A549 (cell line): ENCODE data around the gene FERMT3. TPM values are rescaled to one million over a fixed set of nuclear protein-coding genes. Genes with fewer than 3 reads are reported as not detected.

Source experiments
- CTCF ChIP-seq: fragments of >200 bp; sonication (Bioruptor Twin); formaldehyde crosslinking; IDR thresholded peaks from 3 replicates; pipeline ENCODE4 v1.5.1; 2016
- EHMT2 ChIP-seq: fragments of 200-600 bp; sonication (generic); IDR thresholded peaks from 2 replicates; pipeline ENCODE4 v1.6.1; 2016; ENCODE audit warnings: antibody characterized with exemption, low read depth, mild to moderate bottlenecking, moderate library complexity
- ELK1 ChIP-seq: fragments of 150-350 bp; IDR thresholded peaks from 2 replicates; pipeline ENCODE4 v1.6.1; 2014; ENCODE audit warnings: low read depth, mild to moderate bottlenecking, low read length
- ESRRA ChIP-seq: fragments of 150-350 bp; IDR thresholded peaks from 2 replicates; pipeline ENCODE4 v1.6.1; 2014; ENCODE audit warnings: mild to moderate bottlenecking, low read length, borderline replicate concordance
- FOSB ChIP-seq: fragments of 250-450 bp; sonication (Bioruptor Pico); IDR thresholded peaks from 2 replicates; pipeline ENCODE4 v1.5.0; 2020; ENCODE audit warnings: mild to moderate bottlenecking, moderate library complexity
- FOSL2 ChIP-seq, 2 experiments: fragments of 450-650 bp in 1 of 2; fragments of >200 bp in 1 of 2; sonication (Bioruptor Twin) in 1 of 2; formaldehyde crosslinking; IDR thresholded peaks; 2 replicates each; pipeline versions ENCODE4 v1.5.0 to v1.6.1; 2016 to 2020; ENCODE audit warnings: mild to moderate bottlenecking in 1 of 2, moderate library complexity in 1 of 2
- GATA3 ChIP-seq: IDR thresholded peaks from 2 replicates; pipeline ENCODE4 v1.6.1; 2012; ENCODE audit warnings: borderline replicate concordance
- HDAC2 ChIP-seq: fragments of 200-600 bp; sonication (generic); IDR thresholded peaks from 2 replicates; pipeline ENCODE4 v1.6.1; 2016
- HEYL ChIP-seq: fragments of 250-450 bp; sonication (Bioruptor Pico); IDR thresholded peaks from 2 replicates; pipeline ENCODE4 v1.8.0; 2021; ENCODE audit warnings: mild to moderate bottlenecking, moderate library complexity
- HMGXB4 ChIP-seq: fragments of 250-450 bp; sonication (Bioruptor Pico); IDR thresholded peaks from 2 replicates; pipeline ENCODE4 v1.5.0; 2021; ENCODE audit warnings: mild to moderate bottlenecking, moderate library complexity, borderline replicate concordance
- HOXA7 ChIP-seq: fragments of 250-450 bp; sonication (Bioruptor Pico); IDR thresholded peaks from 2 replicates; pipeline ENCODE4 v1.5.0; 2020; ENCODE audit warnings: mild to moderate bottlenecking, moderate library complexity
- JUN ChIP-seq, 2 experiments: fragments of >200 bp; sonication (Bioruptor Twin); formaldehyde crosslinking; IDR thresholded peaks; 2 replicates in 1 of 2; 3 replicates in 1 of 2; pipeline ENCODE4 v1.6.1; 2016 to 2017
- KDM1A ChIP-seq: fragments of 200-600 bp; sonication (generic); IDR thresholded peaks from 2 replicates; pipeline ENCODE4 v1.6.1; 2016; ENCODE audit warnings: low read depth, mild to moderate bottlenecking
- MAFK ChIP-seq: fragments of 450-650 bp; IDR thresholded peaks from 2 replicates; pipeline ENCODE4 v1.6.1; 2014; ENCODE audit not compliant: partially characterized antibody
- MAX ChIP-seq: IDR thresholded peaks from 2 replicates; pipeline ENCODE4 v1.6.1; 2012
- PBX3 ChIP-seq: IDR thresholded peaks from 2 replicates; pipeline ENCODE4 v1.6.1; 2012
- PHF8 ChIP-seq: fragments of 200-600 bp; sonication (generic); IDR thresholded peaks from 2 replicates; pipeline ENCODE4 v1.6.1; 2016; ENCODE audit warnings: low read depth, mild to moderate bottlenecking, antibody characterized with exemption, moderate library complexity, borderline replicate concordance
- POLR2AphosphoS2 ChIP-seq: conservative IDR thresholded peaks from 2 replicates; pipeline ENCODE4 v1.6.1; 2012; ENCODE audit warnings: low read length, improper control_type of control experiment, inconsistent platforms
- RAD21 ChIP-seq, 2 experiments: fragments of >200 bp in 1 of 2; sonication (Bioruptor Twin) in 1 of 2; formaldehyde crosslinking in 1 of 2; IDR thresholded peaks in 1 of 2; conservative IDR thresholded peaks in 1 of 2; 2 replicates in 1 of 2; 3 replicates in 1 of 2; pipeline ENCODE4 v1.6.1; 2012 to 2018; ENCODE audit warnings: inconsistent platforms in 1 of 2
- REST ChIP-seq: fragments of 200-600 bp; sonication (generic); IDR thresholded peaks from 2 replicates; pipeline ENCODE4 v1.6.1; 2016; ENCODE audit warnings: antibody characterized with exemption, mild to moderate bottlenecking, moderate library complexity
- RFX5 ChIP-seq: fragments of 450-650 bp; IDR thresholded peaks from 2 replicates; pipeline ENCODE4 v1.7.1; 2014; ENCODE audit warnings: antibody characterized with exemption, mild to moderate bottlenecking, moderate library complexity
- SMC3 ChIP-seq: fragments of >200 bp; sonication (Bioruptor Twin); formaldehyde crosslinking; IDR thresholded peaks from 3 replicates; pipeline ENCODE4 v1.6.1; 2018; ENCODE audit warnings: inconsistent platforms
- ZFP36 ChIP-seq: fragments of 450-650 bp; IDR thresholded peaks from 2 replicates; pipeline ENCODE4 v1.6.1; 2014; ENCODE audit warnings: borderline replicate concordance; ENCODE audit not compliant: partially characterized antibody
- ZNF302 ChIP-seq: fragments of 250-450 bp; sonication (Bioruptor Pico); IDR thresholded peaks from 2 replicates; pipeline ENCODE4 v1.9.0; 2021; ENCODE audit warnings: inconsistent platforms, mild to moderate bottlenecking, moderate library complexity
- polyA plus RNA-seq, 4 experiments: library from polyadenylated mRNA; depleted of rRNA in 3 of 4; stranded (reverse); fragments of >200 nt; fragmentation: RNase III in 1 of 4; extraction: RNeasy Plus Mini Kit Qiagen cat#74134 plus additional on column Dnase treatment in 1 of 4; gene quantifications; 2 replicates in 3 of 4; 3 replicates in 1 of 4; pipeline ENCODE4 v1.2.3, GENCODE V29; 2011 to 2017

Gene FERMT3
- polyA plus RNA-seq, 2 of the 4 experiments (the other 2 are of a cell fraction): 0.56 to 2.1 TPM

GRCh38 chr11:64268893-64269539, 62.5 kb downstream of the FERMT3 start (continued):
- TF ChIP-seq SMC3 (0 out of 3 replicates have a peak, but pooled peaks have one; percentile 2), FOSB (CRISPR knock-in tag) (0 out of 2 replicates have a peak, but pooled peaks have one; percentile 53), ELK1 (no peak), REST (no peak), EHMT2 (no peak), ZFP36 (peak; percentile 100), RAD21 (conservative IDR thresholded peaks at IDR 0.05 in 1 of 2, IDR thresholded peaks at IDR 0.05 in 1 of 2) (no peak), GATA3 (peak; percentile 8; the same call in 1 of the 2 replicates), CTCF (no peak), PBX3 (peak; percentile 52), JUN (IDR thresholded peaks at IDR 0.05) (no peak; a peak in 1 of 5 replicates), HEYL (CRISPR knock-in tag) (no peak), FOSL2 (IDR thresholded peaks at IDR 0.05) (no peak), FOSL2 (CRISPR knock-in tag; IDR thresholded peaks at IDR 0.05) (no peak), MAFK (no peak), HDAC2 (no peak), HOXA7 (CRISPR knock-in tag) (no peak), HMGXB4 (CRISPR knock-in tag) (peak; percentile 22; the same call in 1 of the 2 replicates), POLR2AphosphoS2 (no peak; the same call in 1 of the 2 replicates), KDM1A (no peak), RFX5 (no peak), PHF8 (no peak), ESRRA (no peak), MAX (no peak), ZNF302 (no peak)
